Retinal pigment epithelial cell (primary cell): ENCODE data around the gene SPR.

Experiments
- DNase-seq: peaks from one replicate; pipeline ENCODE4 v3.0.0-alpha.2; 2010; ENCODE audit warnings: low read depth
- H3K4me3 ChIP-seq: 2 replicates; pipeline ENCODE4 v1.5.1; 2011; ENCODE audit warnings: mild to moderate bottlenecking, low read length, control low read depth, moderate library complexity
- TF ChIP-seq, protein P1 (sequence below): conservative IDR thresholded peaks from 2 replicates; pipeline ENCODE4 v1.5.1; 2011; ENCODE audit warnings: low read depth, low read length, control low read depth, inconsistent platforms

SPR gene

DNA sequence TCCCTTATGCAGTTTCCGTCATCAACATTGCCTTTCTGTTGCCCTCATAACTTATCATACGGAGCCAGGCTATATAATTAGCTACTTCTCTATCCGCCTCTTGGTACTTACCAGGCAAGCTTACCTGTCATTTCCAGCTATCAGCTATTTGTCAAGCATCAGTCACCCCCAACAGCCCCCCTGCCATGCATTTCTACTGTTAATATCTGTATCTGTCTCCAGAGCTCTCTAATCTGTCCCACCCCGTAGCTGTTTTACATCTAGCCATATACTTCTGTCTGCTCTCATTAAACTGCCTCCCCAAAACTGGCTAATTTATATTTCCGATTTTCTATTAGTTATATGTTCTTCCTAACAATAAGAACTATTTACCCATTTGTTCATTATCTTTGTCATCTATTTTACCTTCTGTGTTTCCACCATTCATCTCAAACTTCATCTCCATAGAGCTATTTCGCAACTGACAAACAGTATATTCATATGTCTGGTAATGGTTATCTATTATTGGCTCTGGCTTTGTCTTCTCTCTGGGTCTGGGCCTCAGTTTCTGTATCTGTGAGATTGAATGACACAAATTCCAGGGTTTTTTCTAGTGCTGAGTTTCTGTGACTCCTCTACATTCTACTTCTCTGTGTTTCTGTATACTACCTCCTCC lies 39.7 kb downstream of the SPR start:
- TF ChIP-seq, protein P1, sequence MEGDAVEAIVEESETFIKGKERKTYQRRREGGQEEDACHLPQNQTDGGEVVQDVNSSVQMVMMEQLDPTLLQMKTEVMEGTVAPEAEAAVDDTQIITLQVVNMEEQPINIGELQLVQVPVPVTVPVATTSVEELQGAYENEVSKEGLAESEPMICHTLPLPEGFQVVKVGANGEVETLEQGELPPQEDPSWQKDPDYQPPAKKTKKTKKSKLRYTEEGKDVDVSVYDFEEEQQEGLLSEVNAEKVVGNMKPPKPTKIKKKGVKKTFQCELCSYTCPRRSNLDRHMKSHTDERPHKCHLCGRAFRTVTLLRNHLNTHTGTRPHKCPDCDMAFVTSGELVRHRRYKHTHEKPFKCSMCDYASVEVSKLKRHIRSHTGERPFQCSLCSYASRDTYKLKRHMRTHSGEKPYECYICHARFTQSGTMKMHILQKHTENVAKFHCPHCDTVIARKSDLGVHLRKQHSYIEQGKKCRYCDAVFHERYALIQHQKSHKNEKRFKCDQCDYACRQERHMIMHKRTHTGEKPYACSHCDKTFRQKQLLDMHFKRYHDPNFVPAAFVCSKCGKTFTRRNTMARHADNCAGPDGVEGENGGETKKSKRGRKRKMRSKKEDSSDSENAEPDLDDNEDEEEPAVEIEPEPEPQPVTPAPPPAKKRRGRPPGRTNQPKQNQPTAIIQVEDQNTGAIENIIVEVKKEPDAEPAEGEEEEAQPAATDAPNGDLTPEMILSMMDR = no peak
- H3K4me3 ChIP-seq = no peak overlapping the region
- no peak for DNase-seq

DNA sequence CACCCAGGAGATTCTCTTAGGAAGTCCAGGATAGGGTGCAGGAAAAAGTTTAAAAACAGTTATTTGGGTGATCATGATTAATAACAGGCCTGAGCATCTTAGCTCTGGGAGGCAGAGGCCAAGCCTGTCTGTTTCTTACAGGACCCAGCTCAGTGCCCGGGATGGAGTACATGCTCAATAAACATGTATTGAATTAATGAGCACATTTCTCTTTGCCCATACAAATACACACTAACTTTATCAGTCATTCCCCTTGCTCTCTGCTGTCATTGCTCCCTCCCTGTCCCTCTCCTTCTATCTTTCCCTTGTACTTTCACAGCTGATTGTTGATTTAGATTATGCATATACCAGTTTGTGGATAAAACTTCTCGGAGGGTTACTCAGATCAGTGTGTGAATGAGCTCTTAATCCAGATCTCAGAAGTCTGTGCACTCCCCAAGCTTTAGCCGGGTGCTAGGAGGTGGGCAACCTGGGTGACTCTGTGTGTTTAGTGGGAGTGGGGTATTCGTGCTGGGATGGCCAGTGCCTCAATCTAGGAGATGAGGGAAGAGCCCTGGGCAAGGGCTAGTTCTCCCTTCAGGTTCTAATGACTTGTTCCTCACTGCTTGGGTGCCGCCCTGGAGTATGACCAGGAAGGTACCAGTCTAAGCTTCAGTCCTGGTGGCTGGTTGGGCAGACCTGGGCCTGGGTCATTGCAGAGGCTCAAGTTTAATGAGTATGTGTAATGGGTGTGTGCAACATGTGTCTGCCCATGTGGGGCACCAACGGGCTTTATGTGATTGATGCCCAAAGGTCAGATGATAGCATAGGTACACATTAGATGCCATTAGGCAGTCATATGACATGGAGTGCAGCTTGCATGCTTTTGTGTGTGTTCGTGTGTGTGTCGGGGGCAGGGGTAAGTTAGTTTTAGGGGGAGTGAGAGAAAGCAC lies 40.7 kb downstream of the SPR start:
- H3K4me3 ChIP-seq = no peak overlapping the region
- TF ChIP-seq, protein P1 = no peak
- DNase-seq = no peak

DNA sequence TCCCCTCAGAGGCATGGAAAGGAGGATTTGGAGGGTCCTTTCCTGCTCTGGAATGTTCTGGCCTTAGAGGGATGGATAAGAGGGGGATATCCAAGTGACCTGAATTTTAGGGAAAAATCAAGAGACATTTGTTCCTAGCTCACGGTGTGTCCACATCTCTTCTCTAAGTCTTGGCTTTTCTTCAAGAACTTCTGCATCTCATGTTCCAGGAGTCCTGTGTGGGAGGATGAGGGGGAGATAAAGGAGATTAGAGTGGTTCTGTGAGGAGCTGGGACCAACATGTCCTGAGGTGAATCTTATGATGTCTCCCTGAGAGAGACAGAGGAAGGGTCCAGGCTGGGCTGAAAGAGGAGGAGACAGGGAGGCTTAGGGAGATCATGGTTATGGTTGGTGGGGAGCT lies 41.8 kb downstream of the SPR start:
- TF ChIP-seq, protein P1 = no peak
- no peak overlapping the region for H3K4me3 ChIP-seq
- DNase-seq = no peak

DNA sequence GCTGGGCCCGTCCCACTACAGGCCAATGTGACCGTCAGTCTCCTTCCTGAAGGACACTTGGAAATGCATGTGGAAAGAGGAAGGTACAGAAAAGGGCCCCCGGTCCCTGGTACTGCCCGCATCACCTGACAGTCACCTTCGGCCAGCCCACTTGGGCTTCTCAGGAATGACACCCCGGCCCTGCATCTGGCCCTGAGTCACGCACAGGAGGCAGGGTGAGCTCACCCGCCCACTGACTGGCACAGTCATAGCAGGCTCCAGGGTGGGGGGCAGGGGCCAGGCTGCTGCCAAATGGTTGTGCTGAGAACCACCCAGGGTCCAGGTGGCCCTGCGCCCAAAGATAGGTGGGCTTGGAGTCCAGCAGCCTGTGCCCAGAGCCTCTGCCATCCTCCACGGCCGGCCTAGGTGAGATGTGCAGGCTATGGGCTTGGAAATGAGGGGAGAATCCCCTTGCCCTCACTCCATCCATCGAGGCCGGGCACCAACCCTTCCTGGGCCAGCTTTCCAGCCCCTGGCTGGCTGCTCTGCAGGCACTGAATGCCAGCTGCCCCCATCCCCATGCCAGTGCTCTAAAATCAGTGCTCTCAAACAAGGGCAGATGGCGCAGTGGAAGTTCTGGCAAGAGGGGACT lies 44.2 kb downstream of the SPR start:
- TF ChIP-seq, protein P1 = no peak
- peak; percentile 30 for DNase-seq
- no peak overlapping the region for H3K4me3 ChIP-seq

DNA sequence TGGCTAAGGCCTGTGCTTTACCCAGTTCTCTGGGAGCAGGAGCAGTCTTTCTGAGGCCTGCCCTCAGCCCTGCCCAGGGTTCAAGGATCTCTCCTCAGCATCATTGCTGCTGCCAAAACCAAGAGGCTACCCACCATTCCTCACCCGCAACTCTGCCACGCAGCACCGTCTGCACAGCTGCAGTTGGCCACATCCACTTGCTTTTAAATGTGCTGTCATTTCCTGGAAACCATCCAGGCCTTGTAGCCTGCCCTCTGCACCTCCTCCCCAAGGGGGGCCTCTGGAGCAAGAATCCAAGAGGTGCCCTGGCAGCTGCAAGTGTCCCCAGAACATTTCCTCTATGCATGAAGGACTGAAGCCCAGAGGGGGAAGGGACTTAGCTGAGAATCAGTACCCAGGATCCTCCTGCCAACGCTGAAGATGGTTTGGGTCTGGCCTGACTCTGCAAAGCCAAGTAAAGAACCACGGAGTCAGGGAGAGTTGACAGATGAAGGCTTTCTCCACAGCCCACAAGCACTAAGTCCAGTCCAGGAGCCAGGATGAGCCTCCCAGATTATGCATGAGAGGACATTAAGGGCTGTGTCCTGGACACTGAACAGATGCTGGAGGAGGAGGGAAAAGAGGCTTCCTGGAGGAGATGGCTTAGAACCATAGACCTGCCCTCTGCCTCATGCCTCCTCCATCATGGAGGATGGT lies 45.0 kb downstream of the SPR start:
- no peak overlapping the region for H3K4me3 ChIP-seq
- TF ChIP-seq, protein P1 = no peak
- DNase-seq = no peak

DNA sequence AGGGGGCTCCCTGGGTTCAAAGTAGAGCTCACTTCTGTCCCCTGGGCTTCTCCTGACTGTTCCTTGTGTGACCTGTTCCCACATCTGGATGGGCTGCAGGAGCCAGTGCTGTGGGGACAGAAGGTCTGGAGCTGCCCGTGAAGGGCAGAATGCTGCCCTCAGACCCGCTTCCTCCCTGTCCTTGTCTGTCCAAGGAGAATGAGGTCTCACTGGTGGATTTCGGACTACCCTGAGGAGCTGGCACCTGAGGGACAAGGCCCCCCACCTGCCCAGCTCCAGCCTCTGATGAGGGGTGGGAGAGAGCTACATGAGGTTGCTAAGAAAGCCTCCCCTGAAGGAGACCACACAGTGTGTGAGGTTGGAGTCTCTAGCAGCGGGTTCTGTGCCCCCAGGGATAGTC lies 45.6 kb downstream of the SPR start:
- DNase-seq = no peak
- H3K4me3 ChIP-seq = no peak overlapping the region
- TF ChIP-seq, protein P1 = no peak
